ENCODE measurements around the gene SATL1. TPM values are rescaled to one million over a fixed set of nuclear protein-coding genes. Genes with fewer than 3 reads are reported as not detected.

Gene SATL1
- total RNA-seq, 1 experiment from 2014 or later: 0.45 TPM

GRCh38 chrX:85140964-85141363 is 102.6 kb downstream of the SATL1 start:
- Mint-ChIP-seq H3K27ac (ENCODE audit: unreplicated experiment) (no peak overlapping the region), H3K9me3 (ENCODE audit: unreplicated experiment) (no peaks in the 10 kb centered on the region), H3K27me3 (ENCODE audit: insufficient read depth, unreplicated experiment) (no peaks in the 10 kb centered on the region), H3K4me3 (ENCODE audit: unreplicated experiment) (no peak overlapping the region), H3K36me3 (ENCODE audit: insufficient read depth, unreplicated experiment) (no peaks in the 10 kb centered on the region), H3K4me1 (ENCODE audit: low read depth, unreplicated experiment) (no peaks in the 10 kb centered on the region)
- H3K27me3 ChIP-seq (replicated peaks; ENCODE audit: control insufficient read depth, insufficient read depth, low read length): no peaks in the 10 kb centered on the region
- H3K36me3 ChIP-seq (ENCODE audit: control insufficient read depth, insufficient read depth, low read length): no peaks in the 10 kb centered on the region
- H3K4me3 ChIP-seq (ENCODE audit: low read depth, low read length): no peak overlapping the region
- ChIA-PET CTCF (no interaction called here), POLR2A (no interaction called here)
- no peak for TF ChIP-seq CTCF (IDR thresholded peaks at IDR 0.05; ENCODE audit: insufficient read depth in 1 of 2, low read depth in 1 of 2, low read length in 1 of 2, severe bottlenecking in 1 of 2, unreplicated experiment in 1 of 2)
- DNase-seq: no peak
- intact Hi-C loops (cut with micrococcal nuclease; ENCODE audit: unreplicated experiment): no loop called here
- BruUV-seq (replicated peaks): no TSS peak
- no peaks in the 10 kb centered on the region for H3K4me1 ChIP-seq
- no peaks in the 10 kb centered on the region for H3K9me3 ChIP-seq

- Mint-ChIP-seq H3K4me1 (ENCODE audit: low read depth, unreplicated experiment) (no peaks in the 10 kb centered on the region), H3K27me3 (ENCODE audit: insufficient read depth, unreplicated experiment) (no peaks in the 10 kb centered on the region), H3K27ac (ENCODE audit: unreplicated experiment) (no peak overlapping the region), H3K9me3 (ENCODE audit: unreplicated experiment) (no peaks in the 10 kb centered on the region), H3K4me3 (ENCODE audit: unreplicated experiment) (no peak overlapping the region), H3K36me3 (ENCODE audit: insufficient read depth, unreplicated experiment) (no peaks in the 10 kb centered on the region)
- TF ChIP-seq CTCF (IDR thresholded peaks at IDR 0.05; ENCODE audit: insufficient read depth in 1 of 2, low read depth in 1 of 2, low read length in 1 of 2, severe bottlenecking in 1 of 2, unreplicated experiment in 1 of 2): no peak
- Histone ChIP-seq H3K4me1 (no peaks in the 10 kb centered on the region), H3K27me3 (replicated peaks; ENCODE audit: control insufficient read depth, insufficient read depth, low read length) (no peaks in the 10 kb centered on the region), H3K36me3 (ENCODE audit: control insufficient read depth, insufficient read depth, low read length) (no peaks in the 10 kb centered on the region), H3K4me3 (ENCODE audit: low read depth, low read length) (no peak overlapping the region), H3K9me3 (no peaks in the 10 kb centered on the region)
- POLR2A ChIA-PET: no interaction called here
- intact Hi-C loops (cut with micrococcal nuclease; ENCODE audit: unreplicated experiment): no loop called here
- CTCF ChIA-PET: no interaction called here
- no peak for DNase-seq
- BruUV-seq (replicated peaks): no TSS peak
Observed at GRCh38 chrX:85139422-85139821, 104.2 kb downstream of the SATL1 start.

GRCh38 chrX:85136409-85136808 is 107.2 kb downstream of the SATL1 start:
- H3K4me3 ChIP-seq (ENCODE audit: low read depth, low read length): no peak overlapping the region
- no peaks in the 10 kb centered on the region for H3K9me3 ChIP-seq
- H3K36me3 ChIP-seq (ENCODE audit: control insufficient read depth, insufficient read depth, low read length): no peaks in the 10 kb centered on the region
- no peak for DNase-seq
- no peak overlapping the region for H3K27ac Mint-ChIP-seq (ENCODE audit: unreplicated experiment)
- H3K4me3 Mint-ChIP-seq (ENCODE audit: unreplicated experiment): no peak overlapping the region
- H3K4me1 ChIP-seq: no peaks in the 10 kb centered on the region
- intact Hi-C loops (cut with micrococcal nuclease; ENCODE audit: unreplicated experiment): no loop called here
- no peaks in the 10 kb centered on the region for H3K27me3 Mint-ChIP-seq (ENCODE audit: insufficient read depth, unreplicated experiment)
- no peaks in the 10 kb centered on the region for H3K36me3 Mint-ChIP-seq (ENCODE audit: insufficient read depth, unreplicated experiment)
- no TSS peak for BruUV-seq (replicated peaks)
- CTCF ChIA-PET: no interaction called here
- no peaks in the 10 kb centered on the region for H3K4me1 Mint-ChIP-seq (ENCODE audit: low read depth, unreplicated experiment)
- peaks cover 3% of the 10 kb centered on the region for H3K9me3 Mint-ChIP-seq (ENCODE audit: unreplicated experiment)
- TF ChIP-seq CTCF (IDR thresholded peaks at IDR 0.05; ENCODE audit: insufficient read depth in 1 of 2, low read depth in 1 of 2, low read length in 1 of 2, severe bottlenecking in 1 of 2, unreplicated experiment in 1 of 2): no peak
- POLR2A ChIA-PET: no interaction called here
- no peaks in the 10 kb centered on the region for H3K27me3 ChIP-seq (replicated peaks; ENCODE audit: control insufficient read depth, insufficient read depth, low read length)
